Right forelimb (tissue), 1 donor: ENCODE measurements around the gene RHBG.
"Not testable (repeated sequence)": the region's sequence is repeated elsewhere in the genome, so short reads cannot be mapped to it uniquely, and the experiment has no call there.

Experiments
- DNase-seq: peaks from one replicate; pipeline ENCODE4 v3.0.0-alpha.2; 2018

RHBG gene

GRCh38 chr1:156365754-156366153 is 3.3 kb upstream of the RHBG start:
- no peak for DNase-seq

GRCh38 chr1:156366378-156367166 is 2.4 kb upstream of the RHBG start:
- no peak for DNase-seq

GRCh38 chr1:156367383-156368156 is 1.4 kb upstream of the RHBG start:
- no peak for DNase-seq

- no peak for DNase-seq
These were observed 803 bp upstream of the RHBG start for GRCh38 chr1:156368157-156368658.

- DNase-seq, result not testable (repeated sequence)
These were observed 775 bp downstream of the RHBG start for GRCh38 chr1:156369685-156370286.

- no peak for DNase-seq
These were observed 2.7 kb downstream of the RHBG start for GRCh38 chr1:156371553-156372264.

GRCh38 chr1:156372265-156372586 is 3.2 kb downstream of the RHBG start:
- no peak for DNase-seq

- DNase-seq, result no peak
These were observed 3.9 kb downstream of the RHBG start for GRCh38 chr1:156372876-156373275.

GRCh38 chr1:156373546-156373945 is 4.5 kb downstream of the RHBG start:
- DNase-seq, result no peak

GRCh38 chr1:156376146-156376545 is 7.1 kb downstream of the RHBG start:
- DNase-seq, result no peak

- no peak for DNase-seq
These were observed 8.2 kb downstream of the RHBG start for GRCh38 chr1:156376958-156377919.

GRCh38 chr1:156378557-156378956 is 9.5 kb downstream of the RHBG start:
- DNase-seq, result no peak

GRCh38 chr1:156379420-156380165 is 10.6 kb downstream of the RHBG start:
- DNase-seq, result no peak

- no peak for DNase-seq
These were observed 13.6 kb downstream of the RHBG start for GRCh38 chr1:156382561-156382960.

GRCh38 chr1:156383023-156383422 is 14.0 kb downstream of the RHBG start:
- peak; percentile 64 for DNase-seq

GRCh38 chr1:156384007-156384406 is 15.0 kb downstream of the RHBG start:
- no peak for DNase-seq

- no peak for DNase-seq
These were observed 15.6 kb downstream of the RHBG start for GRCh38 chr1:156384658-156385057.

GRCh38 chr1:156385534-156386031 is 16.6 kb downstream of the RHBG start:
- DNase-seq, result peak; percentile 73

GRCh38 chr1:156386134-156386901 is 17.3 kb downstream of the RHBG start:
- DNase-seq, result no peak
